Liver (tissue), 9 donors: Measurements from ENCODE around the gene ECHDC3. TPM values are rescaled to one million over a fixed set of nuclear protein-coding genes. Genes with fewer than 3 reads are reported as not detected.

Experiments used
- DNase-seq: peaks from one replicate; pipeline ENCODE4 v3.0.0-alpha.2; 2017; ENCODE audit warnings: low spot score
- H3K27ac ChIP-seq, 2 donors: one replicate each; pipeline ENCODE4 v1.7.0; 2013; ENCODE audit warnings: inconsistent platforms in 2 of 2, low read length in 2 of 2, control low read depth in 1 of 2, low read depth in 1 of 2, mild to moderate bottlenecking in 1 of 2
- H3K27me3 ChIP-seq, 4 donors: one replicate each; pipeline versions ENCODE4 v1.6.1 to v1.7.0; 2013; ENCODE audit warnings: low read length in 3 of 4, inconsistent platforms in 1 of 4, mild to moderate bottlenecking in 1 of 4, moderate library complexity in 1 of 4; ENCODE audit not compliant: control insufficient read depth in 4 of 4, insufficient read depth in 4 of 4
- H3K36me3 ChIP-seq, 4 donors: one replicate each; pipeline versions ENCODE4 v1.6.1 to v1.7.0; 2013; ENCODE audit warnings: low read length in 3 of 4, mild to moderate bottlenecking in 3 of 4, low read depth in 1 of 4, moderate library complexity in 1 of 4; ENCODE audit not compliant: control insufficient read depth in 4 of 4, insufficient read depth in 3 of 4
- H3K4me1 ChIP-seq, 4 donors: one replicate each; pipeline versions ENCODE4 v1.6.1 to v1.7.0; 2013; ENCODE audit warnings: low read length in 3 of 4, mild to moderate bottlenecking in 3 of 4, moderate library complexity in 1 of 4; ENCODE audit not compliant: control insufficient read depth in 4 of 4, insufficient read depth in 4 of 4
- H3K4me3 ChIP-seq, 3 donors: one replicate each; pipeline versions ENCODE4 v1.6.1 to v1.7.0; 2013; ENCODE audit warnings: low read length in 3 of 3, control low read depth in 1 of 3, low read depth in 1 of 3, mild to moderate bottlenecking in 1 of 3
- H3K9ac ChIP-seq, 2 donors: one replicate each; pipeline ENCODE4 v1.7.0; 2013; ENCODE audit warnings: low read length in 2 of 2, mild to moderate bottlenecking in 2 of 2, moderate library complexity in 2 of 2, control low read depth in 1 of 2, low read depth in 1 of 2
- H3K9me3 ChIP-seq, 4 donors: one replicate each; pipeline versions ENCODE4 v1.6.1 to v1.7.0; 2013; ENCODE audit warnings: low read length in 3 of 4; ENCODE audit not compliant: control insufficient read depth in 4 of 4
- ATF3 ChIP-seq: IDR thresholded peaks from 2 replicates; pipeline ENCODE4 v1.6.1; 2016; ENCODE audit warnings: antibody characterized with exemption
- CTCF ChIP-seq: fragments of 150-350 bp; IDR thresholded peaks from 2 replicates; pipeline ENCODE4 v1.5.1; 2017; ENCODE audit warnings: improper control_type of control experiment, low read depth, low read length; ENCODE audit not compliant: missing input control
- EGR1 ChIP-seq, 2 donors: IDR thresholded peaks; 2 replicates each; pipeline ENCODE4 v1.6.1; 2016 to 2018; ENCODE audit warnings: antibody characterized with exemption in 2 of 2, low read depth in 2 of 2
- FOXA1 ChIP-seq: IDR thresholded peaks from 2 replicates; pipeline ENCODE4 v1.6.1; 2016; ENCODE audit warnings: antibody characterized with exemption
- FOXA2 ChIP-seq: IDR thresholded peaks from 2 replicates; pipeline ENCODE4 v1.6.1; 2016; ENCODE audit warnings: antibody characterized with exemption
- GABPA ChIP-seq, 2 donors: IDR thresholded peaks in 1 of 2; conservative IDR thresholded peaks in 1 of 2; 2 replicates each; pipeline ENCODE4 v1.6.1; 2016; ENCODE audit warnings: antibody characterized with exemption in 2 of 2, mild to moderate bottlenecking in 1 of 2, moderate library complexity in 1 of 2
- HNF4A ChIP-seq, 2 donors: conservative IDR thresholded peaks; 2 replicates each; pipeline ENCODE4 v1.6.1; 2016; ENCODE audit warnings: antibody characterized with exemption in 2 of 2, mild to moderate bottlenecking in 2 of 2
- HNF4G ChIP-seq: IDR thresholded peaks from 2 replicates; pipeline ENCODE4 v1.6.1; 2016; ENCODE audit warnings: antibody characterized with exemption
- JUND ChIP-seq, 2 donors: IDR thresholded peaks; 2 replicates each; pipeline ENCODE4 v1.6.1; 2016; ENCODE audit warnings: antibody characterized with exemption in 2 of 2
- NR2F2 ChIP-seq: IDR thresholded peaks from 2 replicates; pipeline ENCODE4 v1.6.1; 2016; ENCODE audit warnings: antibody characterized with exemption
- RAD21 ChIP-seq, 2 donors: IDR thresholded peaks; 2 replicates each; pipeline ENCODE4 v1.6.1; 2016; ENCODE audit warnings: antibody characterized with exemption in 2 of 2, mild to moderate bottlenecking in 2 of 2
- REST ChIP-seq: IDR thresholded peaks from 2 replicates; pipeline ENCODE4 v1.6.1; 2016; ENCODE audit warnings: antibody characterized with exemption, mild to moderate bottlenecking
- RXRA ChIP-seq, 2 donors: IDR thresholded peaks; 2 replicates each; pipeline ENCODE4 v1.6.1; 2017 to 2018; ENCODE audit warnings: antibody characterized with exemption in 2 of 2, mild to moderate bottlenecking in 1 of 2
- SP1 ChIP-seq: IDR thresholded peaks from 2 replicates; pipeline ENCODE4 v1.6.1; 2018; ENCODE audit warnings: antibody characterized with exemption, mild to moderate bottlenecking
- TAF1 ChIP-seq: conservative IDR thresholded peaks from 2 replicates; pipeline ENCODE4 v1.6.1; 2016; ENCODE audit warnings: antibody characterized with exemption, mild to moderate bottlenecking
- YY1 ChIP-seq: IDR thresholded peaks from 2 replicates; pipeline ENCODE4 v1.6.1; 2016; ENCODE audit warnings: antibody characterized with exemption, mild to moderate bottlenecking
- ZBTB33 ChIP-seq: IDR thresholded peaks from 2 replicates; pipeline ENCODE4 v1.6.1; 2016; ENCODE audit warnings: antibody characterized with exemption
- WGBS: extraction: QIAGEN DNeasy Blood & Tissue Kit; methylation state at CpG from one replicate; pipeline ENCODE4 v1.1.7; 2013; 5-methylcytosine and 5-hydroxymethylcytosine counted together
- polyA plus RNA-seq, 2 donors: library from polyadenylated mRNA; stranded (reverse) in 1 of 2; unstranded in 1 of 2; fragments of 200-250 nt in 1 of 2; fragments of >200 nt in 1 of 2; fragmentation: Nextera tagmentation in 1 of 2; extraction: Ambion mirVana in 1 of 2; gene quantifications; one replicate each; pipeline versions ENCODE4 v1.2.1 to v1.2.3, GENCODE V29; 2013 to 2015
- total RNA-seq, 2 donors: library from RNA; depleted of rRNA; stranded (reverse); fragments of >200 nt; gene quantifications; one replicate each; pipeline ENCODE4 v1.2.3, GENCODE V29; 2014
- donor health status: healthy.
- donor health status: healthy.
- donor health status: healthy.
- donor health status: healthy.
- donor health status: healthy.

The ECHDC3 gene
- total and polyA plus RNA-seq, 4 donors: 6.1 to 144 (median 97.3) TPM

GRCh38 chr10:11760861-11761260 is 18.7 kb downstream of the ECHDC3 start:
- Histone ChIP-seq H3K27ac (no peak overlapping the region), H3K4me1 (peaks cover 3 to 17% (median 10%) of the 10 kb centered on the region in 4 donors), H3K36me3 (peaks cover 7 to 30% (median 29%) of the 10 kb centered on the region in 4 donors), H3K9ac (no peak overlapping the region), H3K9me3 (no peaks in the 10 kb centered on the region), H3K27me3 (no peaks in the 10 kb centered on the region), H3K4me3 (no peak overlapping the region)
- TF ChIP-seq EGR1 (IDR thresholded peaks at IDR 0.05; ENCODE audit: low read depth in 2 of 2) (no peak), HNF4A (conservative IDR thresholded peaks at IDR 0.05) (no peak), RAD21 (IDR thresholded peaks at IDR 0.05) (no peak), JUND (IDR thresholded peaks at IDR 0.05) (no peak), RXRA (IDR thresholded peaks at IDR 0.05) (no peak), CTCF (no peak), ZBTB33 (no peak), FOXA2 (no peak), TAF1 (no peak), YY1 (no peak), REST (no peak), NR2F2 (no peak), GABPA (IDR thresholded peaks at IDR 0.05 in 1 of 2, conservative IDR thresholded peaks at IDR 0.05 in 1 of 2) (no peak), SP1 (no peak), ATF3 (no peak), FOXA1 (no peak), HNF4G (no peak)
- no peak for DNase-seq
- WGBS: 76% methylated on average over 7 of the region's 7 CpGs

GRCh38 chr10:11761431-11761830 is 19.2 kb downstream of the ECHDC3 start:
- Histone ChIP-seq H3K36me3 (peaks cover 7 to 28% (median 26%) of the 10 kb centered on the region in 4 donors), H3K4me1 (peaks cover 3 to 17% (median 10%) of the 10 kb centered on the region in 4 donors), H3K27ac (no peak overlapping the region), H3K4me3 (no peak overlapping the region), H3K9ac (no peak overlapping the region), H3K27me3 (no peaks in the 10 kb centered on the region), H3K9me3 (no peaks in the 10 kb centered on the region)
- WGBS: 95% methylated on average over 6 of the region's 6 CpGs
- DNase-seq: no peak
- TF ChIP-seq FOXA1 (no peak), JUND (IDR thresholded peaks at IDR 0.05) (no peak)
